Skin epidermis (tissue), 12 donors: ENCODE data around the gene WNK2.

Experiments
- H3K27ac ChIP-seq, 21 experiments: fragments of 200-600 bp; sonication (generic) in 11 of 21; one replicate each; pipeline ENCODE4 v1.5.0; 2020; ENCODE audit warnings: mild to moderate bottlenecking in 3 of 21, inconsistent platforms in 2 of 21, moderate library complexity in 2 of 21
- H3K4me3 ChIP-seq, 7 experiments: fragments of 200-600 bp; sonication (generic) in 2 of 7; one replicate each; pipeline ENCODE4 v1.5.0; 2020; ENCODE audit warnings: inconsistent platforms in 2 of 7, mild to moderate bottlenecking in 2 of 7, moderate library complexity in 1 of 7

WNK2 gene

DNA sequence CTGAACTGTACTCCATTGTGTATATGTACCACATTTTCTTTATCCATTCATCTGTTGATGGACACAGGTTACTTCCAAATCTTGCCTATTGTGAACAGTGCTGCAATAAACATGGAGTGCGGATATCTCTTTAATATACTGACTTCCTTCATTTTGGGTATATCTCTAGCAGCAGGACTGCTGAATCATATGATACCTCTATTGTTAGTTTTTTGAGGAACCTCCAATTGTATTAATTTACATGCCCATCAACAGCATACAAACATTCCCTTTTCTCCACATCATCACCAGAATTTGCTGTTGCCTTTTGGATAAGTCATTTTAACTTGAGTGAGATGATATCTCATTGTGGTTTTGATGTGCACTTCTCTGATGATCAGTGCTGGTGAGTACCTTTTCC, 185.7 kb downstream of the WNK2 start:
- H3K27ac ChIP-seq: no peak overlapping the region
- no peak overlapping the region for H3K4me3 ChIP-seq
